ENCODE data around the gene SLAMF8. TPM values are rescaled to one million over a fixed set of nuclear protein-coding genes. Genes with fewer than 3 reads are reported as not detected.
A peak's percentile ranks its signal among the peaks of the same experiment; 100 is the strongest.

SLAMF8 gene
- total RNA-seq, 1 donor from 2014 or later = not detected

DNA sequence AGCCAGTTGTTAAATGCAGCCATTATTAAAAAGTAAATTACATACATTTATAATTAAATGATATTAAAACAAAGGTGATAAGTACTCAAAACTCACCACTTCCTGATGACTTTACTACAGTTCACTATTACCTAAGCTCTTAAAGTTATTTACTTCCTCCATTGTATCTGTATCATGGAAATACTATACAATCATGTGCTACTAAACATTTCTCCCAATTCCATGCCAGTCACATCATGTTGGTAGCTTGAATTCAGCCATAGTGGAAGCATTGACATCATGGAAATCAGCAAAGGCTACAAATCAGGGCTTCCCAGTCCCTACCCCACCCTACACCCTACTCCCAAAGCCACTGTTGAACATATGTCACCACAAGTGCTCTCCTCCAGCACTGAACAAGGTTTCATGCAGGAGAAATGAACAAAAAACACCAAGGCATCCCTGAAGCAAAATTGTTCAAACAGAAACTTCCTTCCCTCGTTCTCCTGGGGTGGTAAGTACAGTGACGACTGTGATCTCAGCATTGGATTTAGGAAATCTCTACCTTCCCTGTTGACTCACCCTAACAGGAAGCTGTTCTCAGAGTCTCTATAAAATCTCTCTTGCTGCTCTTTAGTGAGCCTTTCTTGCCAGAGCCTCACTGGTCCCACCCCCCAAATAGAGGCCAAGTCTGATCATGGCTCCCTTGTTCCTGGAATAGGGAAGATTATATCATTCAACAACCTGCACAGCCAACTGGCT lies 23.1 kb downstream of the SLAMF8 start:
- DNase-seq = no peak

DNA sequence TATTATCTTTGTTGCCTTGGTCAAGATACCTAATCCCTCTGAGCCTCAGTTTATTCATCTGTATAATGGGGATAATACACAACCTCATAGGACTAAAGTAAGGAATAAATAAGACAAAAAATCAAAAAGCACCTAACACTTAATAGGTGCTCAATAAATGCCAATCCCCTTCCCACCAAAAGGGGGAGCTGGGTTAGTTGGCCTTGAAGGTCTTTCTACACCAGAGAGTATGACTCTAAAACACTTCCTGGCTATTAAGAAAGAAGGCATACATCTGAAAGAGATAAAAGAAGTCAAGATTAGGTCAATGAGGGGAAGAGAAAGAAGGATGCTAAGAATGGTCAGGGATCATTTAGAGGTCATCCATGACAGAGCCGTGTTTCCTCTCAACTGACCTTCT lies 24.7 kb downstream of the SLAMF8 start:
- no peak for DNase-seq

DNA sequence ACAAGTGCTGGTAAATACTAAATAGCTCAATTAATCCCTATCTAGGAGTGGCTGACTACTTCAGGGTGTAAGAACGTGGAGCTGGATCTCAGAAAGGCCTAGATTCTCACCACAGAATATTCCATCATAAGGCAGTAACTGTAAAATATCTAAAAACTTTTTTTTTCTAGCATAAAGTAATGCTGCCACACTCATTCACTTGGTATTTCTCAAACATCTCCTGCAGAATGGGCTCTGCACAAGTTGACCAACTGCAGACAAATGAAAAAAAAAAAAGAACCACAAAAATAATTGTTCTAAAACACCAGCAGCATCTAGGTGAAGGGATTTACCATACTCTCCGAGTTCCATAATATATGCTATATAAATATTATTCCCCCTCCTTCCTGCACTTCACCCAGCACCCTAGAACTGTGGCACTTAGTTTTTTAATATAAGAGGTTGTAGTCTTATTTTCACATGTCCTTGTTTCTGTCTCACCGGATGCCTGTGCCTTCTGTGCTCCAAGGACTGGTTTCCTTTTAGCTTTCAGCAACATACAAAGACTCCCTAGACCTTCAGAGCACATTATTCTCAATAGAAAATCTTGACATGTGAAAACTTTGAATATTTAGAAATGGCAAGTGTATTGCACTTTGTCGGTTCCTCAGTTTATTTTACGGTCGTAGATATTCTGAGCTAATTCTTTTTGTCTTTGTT lies 26.9 kb downstream of the SLAMF8 start:
- no peak for DNase-seq

DNA sequence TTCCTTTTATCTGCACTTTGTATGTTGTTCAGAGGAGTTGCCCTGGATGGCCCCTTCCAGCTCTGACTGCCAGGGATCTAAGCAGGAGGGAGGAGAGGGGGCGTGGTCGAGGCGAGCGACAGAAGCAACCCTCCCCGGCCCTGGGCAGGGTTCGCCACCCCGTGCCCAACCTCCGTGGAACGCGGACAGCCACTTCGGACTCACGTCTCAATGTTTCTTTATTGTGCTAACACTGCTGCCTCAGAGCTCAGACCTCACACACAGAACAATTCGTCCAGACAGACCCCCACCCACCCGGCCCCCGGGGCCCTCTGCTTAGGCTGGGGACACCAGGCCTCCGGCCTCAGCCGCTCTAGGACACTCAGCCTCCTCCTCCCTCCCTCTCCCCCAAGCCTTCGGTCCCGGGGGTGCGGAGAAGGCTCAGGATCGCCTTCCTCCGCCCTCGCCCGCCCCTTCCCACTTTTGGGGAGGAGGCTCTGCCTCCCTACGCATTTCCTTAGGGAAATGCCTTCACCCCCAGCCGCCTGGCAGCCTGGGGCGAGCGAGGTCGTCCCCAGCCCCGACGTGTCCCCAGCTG lies 27.5 kb downstream of the SLAMF8 start:
- no peak for DNase-seq

DNA sequence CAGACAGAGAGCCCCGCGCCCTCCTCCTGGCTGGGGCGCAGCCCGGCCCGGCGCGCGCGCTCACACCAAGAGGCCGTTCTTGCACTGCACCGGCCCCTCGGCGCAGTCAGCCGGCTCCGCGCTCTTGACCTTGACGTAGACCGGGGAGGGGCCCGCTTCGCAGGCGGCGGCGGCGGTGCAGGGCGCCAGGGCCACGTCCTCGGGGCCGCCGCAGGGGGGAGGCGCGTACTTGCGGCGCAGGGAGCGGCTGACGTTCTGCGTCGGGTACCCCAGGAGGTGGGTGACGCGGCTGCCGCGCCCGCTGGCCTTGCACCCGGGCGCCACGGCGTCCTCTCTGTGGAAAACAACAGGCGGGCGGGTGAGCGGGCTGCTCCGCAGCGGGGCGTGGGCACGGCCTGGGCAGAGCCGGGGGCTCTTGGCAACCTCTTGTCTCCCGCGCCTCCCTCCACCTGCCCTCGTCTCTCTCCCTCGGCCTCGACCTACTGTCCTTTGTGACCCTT lies 28.1 kb downstream of the SLAMF8 start:
- DNase-seq = peak; percentile 71

DNA sequence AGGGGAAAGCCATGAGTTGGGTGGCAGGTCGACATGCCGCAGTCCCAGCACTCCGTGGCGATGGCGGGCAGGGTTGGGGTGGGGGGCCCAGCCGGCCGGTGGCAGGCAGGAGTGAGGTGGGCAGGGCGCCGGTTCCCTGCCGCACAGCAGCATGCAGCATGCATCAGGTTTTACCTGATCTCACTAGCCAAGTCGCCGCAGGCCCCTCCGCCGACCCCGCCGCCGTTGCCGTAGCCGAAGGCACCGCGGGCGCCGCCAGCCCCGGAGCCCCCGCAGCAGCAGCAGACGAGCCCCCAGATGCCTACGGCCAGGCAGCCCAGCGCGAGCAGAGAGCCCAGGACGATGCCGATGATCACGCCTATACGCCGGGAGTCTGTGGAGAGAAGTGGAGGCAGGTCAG lies 29.0 kb downstream of the SLAMF8 start:
- DNase-seq = no peak

DNA sequence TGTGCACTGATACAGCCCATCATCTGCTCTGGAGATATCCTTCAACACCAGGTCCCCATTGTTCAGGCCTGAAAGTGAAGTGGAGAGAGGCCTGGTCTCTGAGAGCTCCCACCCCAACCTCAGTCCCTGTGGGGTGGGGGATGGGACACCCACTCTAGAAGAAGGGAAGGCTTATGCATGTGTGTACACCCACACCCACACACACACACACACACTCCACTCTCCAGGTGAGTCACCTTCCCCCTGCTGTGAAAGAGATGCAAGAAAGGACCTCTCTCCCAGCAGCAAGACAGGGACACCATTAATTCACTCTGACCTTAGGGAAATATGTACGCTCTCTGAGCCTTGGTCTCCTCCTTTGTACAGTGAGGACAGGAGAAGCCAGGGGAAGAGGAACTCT lies 29.9 kb downstream of the SLAMF8 start:
- no peak for DNase-seq

DNA sequence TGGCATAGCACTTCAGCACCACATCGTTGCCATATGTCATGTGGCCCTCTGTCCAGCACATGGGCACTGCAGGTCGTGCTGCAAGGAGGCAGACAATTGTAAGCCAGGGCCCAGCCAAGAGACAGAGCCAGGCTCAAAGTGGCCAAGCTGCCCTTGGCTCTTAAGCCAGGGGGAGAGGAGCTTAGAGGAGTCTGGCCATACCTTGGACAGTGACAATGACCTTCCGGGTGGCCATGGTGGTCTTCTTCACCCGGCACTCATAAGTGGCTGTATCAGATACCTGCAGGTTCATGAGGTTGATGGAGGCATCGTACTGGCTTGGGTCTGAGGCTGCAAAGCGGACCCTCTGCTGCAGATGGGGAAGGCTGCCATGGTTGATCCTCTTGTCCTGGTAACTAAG lies 31.2 kb downstream of the SLAMF8 start:
- DNase-seq = no peak

DNA sequence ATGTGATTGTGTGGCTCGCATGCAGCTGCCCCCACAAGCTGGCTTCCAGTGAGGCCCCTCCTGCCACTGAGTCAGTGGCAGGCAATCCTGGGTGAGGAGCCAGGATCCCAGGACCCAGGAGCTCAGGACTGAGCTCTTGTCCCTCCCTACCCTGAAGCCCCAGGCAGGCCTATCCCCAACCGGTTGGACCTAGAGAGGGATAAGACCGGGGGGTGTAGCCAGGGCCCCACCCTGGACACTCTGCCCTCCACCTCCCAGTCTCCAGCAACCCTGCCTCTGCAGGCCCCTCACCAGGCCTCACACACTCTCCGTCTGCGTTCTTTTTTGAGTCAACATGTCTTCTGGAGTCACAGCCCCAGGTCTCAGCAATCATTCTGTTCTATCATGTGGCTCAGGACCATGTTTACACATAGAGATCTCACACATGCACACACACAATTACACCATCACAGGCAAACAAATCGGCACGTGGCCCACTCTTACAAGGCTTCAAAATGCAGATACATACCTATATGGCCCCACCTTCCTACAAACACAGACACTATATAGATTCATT lies 33.2 kb downstream of the SLAMF8 start:
- no peak for DNase-seq

DNA sequence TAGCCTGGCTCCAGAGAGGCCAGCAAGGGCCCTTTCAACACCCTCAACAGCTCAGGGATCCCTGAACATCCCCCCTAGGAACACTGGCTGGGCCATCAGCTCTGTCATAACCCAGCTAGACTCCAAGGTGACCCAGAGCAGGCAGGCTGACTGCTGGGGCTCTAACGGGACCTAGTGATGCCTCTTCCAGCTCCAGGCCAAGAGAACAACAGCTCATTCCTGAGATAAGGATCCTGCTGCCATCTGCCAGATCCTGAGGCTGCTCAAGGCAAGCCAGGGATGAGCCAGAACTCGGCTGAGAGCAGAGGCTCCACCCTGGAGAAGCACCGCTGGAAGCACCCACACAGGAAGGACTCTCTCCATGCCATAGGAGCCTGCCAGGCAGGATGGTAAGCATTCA lies 33.8 kb downstream of the SLAMF8 start:
- no peak for DNase-seq

DNA sequence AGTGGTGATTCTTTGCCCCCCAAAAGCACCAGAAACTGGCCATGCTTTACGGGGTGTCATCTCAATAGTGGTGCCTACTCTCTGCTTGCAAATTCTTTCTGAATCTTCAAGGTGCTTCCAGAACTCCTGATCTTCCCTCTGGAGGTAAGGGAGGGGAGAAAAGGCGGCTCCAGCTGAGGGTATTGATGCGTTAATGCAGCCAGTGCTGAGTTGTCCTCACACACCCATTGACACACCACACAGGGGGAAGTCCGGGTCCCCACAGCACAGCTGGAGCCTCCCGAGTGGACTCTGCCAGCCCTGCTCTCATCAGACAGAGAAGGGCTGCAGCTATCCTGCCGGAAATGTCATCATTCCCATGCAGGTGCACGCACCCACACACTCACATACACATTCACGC lies 34.5 kb downstream of the SLAMF8 start:
- DNase-seq = no peak

DNA sequence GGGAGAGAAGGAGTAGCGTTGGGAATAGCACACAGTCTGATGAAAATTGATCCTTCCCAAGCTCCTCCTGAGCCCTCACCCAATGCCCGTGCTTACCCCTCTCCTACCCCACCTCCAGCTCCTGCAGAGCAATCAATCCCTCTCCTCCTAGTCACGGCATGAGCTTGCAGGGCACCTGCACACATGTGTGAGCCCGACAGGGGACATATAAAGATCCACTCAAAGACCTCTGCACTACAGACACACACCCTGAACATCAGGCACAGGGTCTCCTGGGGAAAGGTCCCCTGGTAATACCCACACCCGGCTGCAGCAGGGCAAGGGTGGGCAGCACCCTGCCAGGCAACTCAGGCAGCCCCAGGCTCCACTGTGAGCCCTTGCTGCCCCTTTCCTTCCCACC lies 35.4 kb downstream of the SLAMF8 start:
- no peak for DNase-seq

DNA sequence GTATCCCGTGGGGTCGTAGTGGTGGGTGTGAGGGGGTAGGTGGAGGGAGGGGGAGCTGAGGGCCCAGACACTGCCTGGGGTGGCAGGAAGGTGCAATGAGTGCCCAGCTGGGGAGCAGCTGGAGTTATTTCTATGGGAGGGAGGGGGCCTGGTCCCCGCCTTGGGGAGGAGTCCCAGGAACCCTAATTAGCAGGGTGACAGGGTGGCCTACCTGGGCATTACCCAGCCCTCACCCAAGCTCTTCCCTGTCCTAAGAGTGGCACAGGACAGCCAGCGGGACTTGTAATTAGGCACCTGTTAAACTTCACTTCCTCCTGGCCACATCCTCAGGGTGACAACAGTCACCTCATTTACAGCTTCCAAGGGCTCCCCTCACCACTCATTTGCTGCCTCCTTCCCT lies 35.9 kb downstream of the SLAMF8 start, which contains the start of gene VSIG8:
VSIG8 (minus strand) TSS at position 101 of the 400 bp plus-strand sequence. CDS start 136 bp downstream, outside the sequence.
- DNase-seq = no peak

DNA sequence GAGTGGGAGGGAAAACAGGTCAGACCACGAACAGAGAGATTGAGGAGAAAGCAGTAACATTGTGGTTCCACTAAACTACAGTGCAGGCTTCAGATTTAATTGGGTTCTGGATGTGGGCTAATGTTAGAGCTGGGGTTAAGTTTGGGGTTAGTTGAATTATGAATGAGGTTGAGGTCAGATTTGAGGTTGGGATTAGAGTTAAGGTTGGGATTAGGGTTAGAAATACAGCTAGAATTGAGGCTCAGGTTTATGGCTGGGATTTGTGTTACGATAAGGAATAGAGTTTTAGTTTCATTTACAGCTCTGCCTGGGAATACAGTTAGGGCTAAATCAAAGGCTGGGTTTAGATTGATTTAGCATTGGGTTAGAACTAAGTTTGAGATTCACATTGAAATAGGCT lies 37.6 kb downstream of the SLAMF8 start:
- no peak for DNase-seq

DNA sequence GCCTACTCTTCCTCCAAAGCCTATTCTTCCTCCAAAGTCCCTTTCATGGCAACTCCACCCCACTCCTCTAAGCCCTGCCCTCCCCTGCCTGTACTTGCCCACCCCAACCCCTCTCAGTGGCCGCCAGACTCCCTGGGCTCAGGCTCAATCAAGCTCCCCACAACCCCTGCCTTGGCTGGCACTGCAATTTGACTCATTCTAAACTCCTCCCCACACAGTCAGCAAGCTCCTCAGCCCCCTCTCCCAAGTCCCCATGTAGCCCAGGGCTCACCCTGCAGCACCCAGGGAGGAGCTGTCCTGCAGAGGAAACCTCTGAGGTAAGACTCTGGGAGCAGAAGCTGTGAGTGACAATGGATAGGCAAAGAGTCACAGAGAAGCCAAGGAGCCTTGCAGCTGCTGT lies 39.4 kb downstream of the SLAMF8 start:
- DNase-seq = no peak

DNA sequence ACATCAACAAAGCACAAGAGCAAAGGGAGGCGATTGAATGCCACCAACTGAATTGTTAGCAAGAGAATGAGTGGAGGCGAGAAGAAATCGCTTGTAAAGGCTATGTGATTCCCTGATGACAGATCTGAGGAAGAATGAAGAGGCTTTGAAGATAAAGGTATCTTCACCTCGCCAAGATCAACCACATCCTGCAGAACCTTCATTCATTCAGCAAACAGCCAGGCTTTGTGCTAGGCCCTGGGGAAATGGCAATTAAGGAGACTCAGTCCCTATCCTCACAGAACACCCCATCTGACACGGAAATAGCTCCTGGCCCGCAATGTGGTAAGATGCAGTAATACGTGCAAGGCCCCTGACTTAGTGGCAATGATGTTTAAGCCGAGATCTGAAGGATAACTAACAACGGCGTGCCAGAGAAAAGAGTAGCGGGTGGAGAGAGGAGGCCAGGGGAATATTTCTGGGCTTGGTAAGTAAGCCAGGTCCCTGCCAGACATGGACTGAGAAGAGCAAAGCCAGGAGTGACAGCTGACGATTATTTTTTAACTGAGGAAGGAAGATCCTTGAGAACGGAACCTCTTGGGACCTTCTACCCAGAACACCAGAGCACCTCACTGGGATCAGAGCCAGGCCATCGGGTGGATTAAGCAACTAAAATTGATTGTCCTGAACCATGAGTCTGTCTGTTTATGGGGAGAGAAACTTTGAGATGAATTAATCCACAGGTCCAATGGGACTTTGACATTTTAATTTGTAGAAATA lies 40.4 kb downstream of the SLAMF8 start:
- no peak for DNase-seq

DNA sequence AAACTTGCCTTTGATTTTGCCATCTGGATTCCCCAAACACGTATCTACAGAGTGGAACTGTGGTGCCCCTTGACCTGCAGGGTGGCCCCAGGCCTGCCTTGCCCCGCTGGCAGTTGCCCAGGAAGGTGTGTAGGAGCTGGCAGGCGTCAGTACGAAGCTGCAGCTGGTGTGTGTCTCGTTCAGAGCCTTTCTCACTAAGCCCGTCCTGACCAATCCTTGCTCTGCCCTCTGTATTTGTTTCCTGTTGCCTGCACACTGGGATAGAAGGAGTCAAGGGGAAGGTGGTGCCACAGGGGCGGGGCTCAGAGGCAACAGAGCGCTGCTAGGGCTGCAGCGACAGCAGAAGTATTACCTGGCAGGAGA lies 41.0 kb downstream of the SLAMF8 start:
- DNase-seq = no peak

DNA sequence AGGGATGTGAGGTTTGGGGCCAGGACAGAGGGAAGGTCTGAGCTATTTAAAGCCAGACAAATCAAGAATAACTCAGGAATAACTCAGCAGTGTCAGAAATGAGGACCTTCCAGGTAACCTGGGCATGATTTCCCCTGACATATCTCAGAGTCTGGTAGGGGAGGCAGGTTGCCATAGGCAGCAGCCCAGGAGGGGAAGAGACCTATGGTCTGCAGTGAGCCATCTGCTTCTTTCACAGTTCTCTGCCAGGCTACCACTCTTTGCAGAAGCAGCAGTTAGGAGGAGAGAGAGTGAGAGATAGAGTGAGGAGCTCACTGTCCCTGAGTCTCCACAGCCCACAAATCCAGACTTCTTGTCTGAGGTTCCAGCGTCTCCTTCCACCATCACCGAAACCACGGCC lies 42.1 kb downstream of the SLAMF8 start:
- DNase-seq = no peak

DNA sequence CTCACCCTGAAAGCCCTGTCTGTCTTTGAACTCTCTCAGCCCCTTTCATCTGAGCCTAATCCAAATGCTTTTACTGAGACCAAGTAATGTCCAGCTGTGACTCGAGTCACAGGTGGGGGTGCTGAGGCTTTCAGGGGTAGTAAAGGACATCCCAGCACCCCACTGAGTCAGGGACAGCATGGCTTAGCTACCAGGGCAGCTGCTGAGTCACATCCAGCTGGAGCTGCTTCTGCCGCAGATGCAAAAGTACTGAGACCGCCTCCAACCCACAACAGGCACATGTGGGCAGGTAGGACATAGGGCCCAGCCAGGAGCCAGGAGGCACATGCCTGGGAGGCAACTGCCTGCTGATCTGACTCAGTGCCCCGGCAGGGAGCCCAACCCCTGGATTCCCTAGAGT lies 42.5 kb downstream of the SLAMF8 start:
- no peak for DNase-seq

DNA sequence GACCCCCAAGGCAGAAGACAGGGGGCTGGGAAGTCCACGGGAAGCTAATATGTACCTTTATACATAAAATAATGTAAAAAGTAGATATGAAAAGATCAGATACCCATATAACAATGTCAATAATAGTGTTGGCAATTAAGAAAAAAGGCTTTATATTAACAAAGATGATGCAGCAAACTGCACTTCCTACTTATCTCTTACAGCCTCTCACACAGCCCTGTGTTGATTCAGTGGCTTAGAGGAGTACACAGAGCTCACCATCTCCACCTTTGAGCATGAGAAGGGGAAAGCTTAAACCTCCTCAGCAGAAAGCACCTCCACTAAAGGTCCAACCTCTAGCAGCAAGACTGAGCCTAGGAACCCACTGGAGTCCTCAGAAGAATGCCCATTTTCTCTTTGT lies 42.9 kb downstream of the SLAMF8 start:
- no peak for DNase-seq

DNA sequence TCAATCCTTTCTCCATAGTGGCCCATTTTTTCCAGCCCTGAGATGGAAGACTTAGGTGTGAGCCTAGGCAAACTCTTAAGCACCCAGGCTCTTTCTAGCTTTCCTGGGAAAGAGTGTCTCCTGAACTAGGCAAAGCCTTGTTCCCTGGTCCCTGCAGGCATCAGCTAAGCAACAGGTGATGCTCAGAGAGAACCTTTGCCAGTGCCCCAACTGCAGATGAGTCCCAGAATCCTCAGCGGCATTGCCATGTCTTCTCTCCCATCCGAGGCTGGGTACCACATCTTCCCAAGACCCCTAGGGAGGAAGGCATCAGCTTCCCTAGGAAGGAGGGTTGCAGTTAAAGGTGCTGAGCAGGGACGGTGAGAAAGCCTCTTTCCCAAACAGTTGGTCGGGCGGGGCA lies 44.0 kb downstream of the SLAMF8 start:
- no peak for DNase-seq

DNA sequence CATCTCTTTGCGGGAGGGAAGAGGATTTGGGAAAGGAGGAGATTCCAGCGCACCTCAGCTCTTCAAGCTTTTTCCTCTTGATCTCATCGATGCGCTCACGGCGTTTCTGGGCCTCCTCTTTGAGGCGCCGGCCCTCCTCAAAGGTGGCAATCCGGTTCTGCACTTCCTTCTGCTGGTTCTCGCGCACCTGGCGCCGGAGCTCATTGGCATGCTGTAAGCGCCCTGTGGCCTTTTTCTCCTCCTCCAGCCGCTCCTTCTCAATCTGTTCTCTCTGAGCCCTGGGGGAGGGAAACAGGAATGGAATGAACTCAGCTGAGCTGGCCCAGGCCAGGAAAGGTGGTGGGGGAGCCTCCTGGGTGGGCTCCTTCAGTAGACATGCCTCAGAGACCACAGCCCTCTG lies 46.2 kb downstream of the SLAMF8 start:
- no peak for DNase-seq
